OCI-LY1 (cell line): ENCODE measurements around the gene IL16.

Experiments used
- H2AFZ ChIP-seq: fragments of 200-600 bp; sonication (generic), shearing (Covaris generic); 2 replicates; pipeline ENCODE4 v1.6.0; 2014; ENCODE audit warnings: antibody characterized with exemption, mild to moderate bottlenecking, low read length
- H3F3A ChIP-seq: fragments of 200-600 bp; sonication (generic), shearing (Covaris generic); 2 replicates; pipeline ENCODE4 v1.6.0; 2014; ENCODE audit warnings: mild to moderate bottlenecking, antibody characterized with exemption, low read length, moderate library complexity; ENCODE audit not compliant: insufficient read depth
- H3K27ac ChIP-seq: fragments of 200-600 bp; sonication (generic); 2 replicates; pipeline ENCODE4 v1.5.1; 2014; ENCODE audit warnings: low read length, mixed run types, mild to moderate bottlenecking, low read depth; ENCODE audit not compliant: poor library complexity, severe bottlenecking
- H3K27me3 ChIP-seq: fragments of 200-600 bp; sonication (generic); 2 replicates; pipeline ENCODE4 v1.6.0; 2014; ENCODE audit warnings: antibody characterized with exemption, mild to moderate bottlenecking, low read length, moderate library complexity; ENCODE audit not compliant: insufficient read depth
- H3K36me3 ChIP-seq: fragments of 200-600 bp; sonication (generic); 2 replicates; pipeline ENCODE4 v1.6.1; 2014; ENCODE audit warnings: mild to moderate bottlenecking, antibody characterized with exemption, low read length, moderate library complexity, mixed read lengths; ENCODE audit not compliant: insufficient read depth
- H3K4me1 ChIP-seq: fragments of 200-600 bp; sonication (generic); 2 replicates; pipeline ENCODE4 v1.5.1; 2014; ENCODE audit warnings: mild to moderate bottlenecking, low read length, moderate library complexity; ENCODE audit not compliant: insufficient read depth, severe bottlenecking
- H3K4me2 ChIP-seq: fragments of 200-600 bp; sonication (generic), shearing (Covaris generic); 2 replicates; pipeline ENCODE4 v1.6.1; 2014; ENCODE audit warnings: low read length
- H3K4me3 ChIP-seq: fragments of 200-600 bp; sonication (generic); 2 replicates; pipeline ENCODE4 v1.5.1; 2014; ENCODE audit warnings: low read length, low read depth, mild to moderate bottlenecking, mixed read lengths; ENCODE audit not compliant: poor library complexity, severe bottlenecking
- H3K79me2 ChIP-seq: fragments of 200-600 bp; shearing (Covaris generic); 2 replicates; pipeline ENCODE4 v1.6.1; 2016; ENCODE audit warnings: mixed run types, low read length, mixed read lengths; ENCODE audit not compliant: insufficient read depth
- H3K9ac ChIP-seq: fragments of 200-600 bp; sonication (generic), shearing (Covaris generic); 2 replicates; pipeline ENCODE4 v1.6.1; 2014; ENCODE audit warnings: mild to moderate bottlenecking, low read length, mixed read lengths
- H3K9me2 ChIP-seq: fragments of 200-600 bp; sonication (generic), shearing (Covaris generic); 2 replicates; pipeline ENCODE4 v1.6.1; 2014; ENCODE audit warnings: low read depth, mild to moderate bottlenecking, low read length, mixed read lengths
- H3K9me3 ChIP-seq: fragments of 200-600 bp; shearing (Covaris generic); 2 replicates; pipeline ENCODE4 v1.6.1; 2014; ENCODE audit warnings: low read length, mixed read lengths
- H4K20me1 ChIP-seq: fragments of 200-600 bp; sonication (generic), shearing (Covaris generic); 2 replicates; pipeline ENCODE4 v1.6.0; 2016; ENCODE audit warnings: mild to moderate bottlenecking, low read length; ENCODE audit not compliant: insufficient read depth
- CTCF ChIP-seq: fragments of 200-600 bp; sonication (generic), shearing (Covaris generic); IDR thresholded peaks from 2 replicates; pipeline ENCODE4 v1.5.1; 2017; ENCODE audit warnings: mild to moderate bottlenecking, antibody characterized with exemption, low read length, moderate library complexity, mixed read lengths
- EZH2 ChIP-seq: fragments of 200-600 bp; sonication (generic), shearing (Covaris generic); IDR thresholded peaks from 2 replicates; pipeline ENCODE4 v1.8.0; 2017; ENCODE audit warnings: borderline replicate concordance, mixed run types, mild to moderate bottlenecking, antibody characterized with exemption, low read length, moderate library complexity, mixed read lengths

Gene IL16

GRCh38 chr15:81321667-81322066 lies 125.0 kb downstream of the IL16 start:
- Histone ChIP-seq H3K4me1 (peaks cover 36% of the 10 kb centered on the region), H3K79me2 (no peaks in the 10 kb centered on the region), H4K20me1 (no peaks in the 10 kb centered on the region), H3K4me2 (no peak overlapping the region), H3K9me2 (no peaks in the 10 kb centered on the region), H3K9me3 (no peaks in the 10 kb centered on the region), H3K9ac (no peak overlapping the region), H3K27ac (no peak overlapping the region), H2AFZ (no peak overlapping the region), H3K36me3 (peaks cover 16% of the 10 kb centered on the region), H3K4me3 (no peak overlapping the region), H3F3A (no peaks in the 10 kb centered on the region), H3K27me3 (no peaks in the 10 kb centered on the region)
- TF ChIP-seq EZH2 (no peak), CTCF (no peak)

- H3K9me3 ChIP-seq, result no peaks in the 10 kb centered on the region
- H3K4me1 ChIP-seq, result peaks cover 27% of the 10 kb centered on the region
- H3K9me2 ChIP-seq, result no peaks in the 10 kb centered on the region
- no peak overlapping the region for H2AFZ ChIP-seq
- H3K27ac ChIP-seq, result no peak overlapping the region
- TF ChIP-seq CTCF (no peak), EZH2 (no peak)
- no peaks in the 10 kb centered on the region for H4K20me1 ChIP-seq
- H3K36me3 ChIP-seq, result peaks cover 12% of the 10 kb centered on the region
- H3K4me2 ChIP-seq, result peak overlapping the region; percentile 79; the same call in 1 of the 2 replicates
- H3K79me2 ChIP-seq, result no peaks in the 10 kb centered on the region
- H3K9ac ChIP-seq, result no peak overlapping the region; the same call in 1 of the 2 replicates
- no peaks in the 10 kb centered on the region for H3K27me3 ChIP-seq
- H3F3A ChIP-seq, result no peaks in the 10 kb centered on the region
- H3K4me3 ChIP-seq, result peak overlapping the region; percentile 70
Observed at GRCh38 chr15:81322676-81323253, 126.1 kb downstream of the IL16 start.

DNA sequence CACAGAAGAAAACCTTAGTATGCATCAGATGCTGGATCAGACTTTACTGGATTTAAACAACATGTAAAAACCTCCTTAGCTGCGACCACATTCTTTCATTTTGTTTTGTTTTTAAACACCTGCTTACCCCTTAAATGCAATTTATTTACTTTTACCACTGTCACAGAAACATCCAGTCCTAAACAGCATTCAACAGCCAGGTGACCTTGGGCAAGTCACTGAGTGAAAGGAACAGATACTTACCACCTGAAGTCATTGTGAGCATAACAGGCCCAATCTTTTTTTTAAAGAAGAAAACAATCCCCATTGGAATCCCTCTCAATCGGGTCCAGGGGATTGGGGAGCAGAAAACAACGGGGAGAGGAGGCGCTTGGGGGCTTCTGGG lies 126.9 kb downstream of the IL16 start:
- H3K79me2 ChIP-seq, result no peaks in the 10 kb centered on the region
- no peak for TF ChIP-seq CTCF
- no peak for TF ChIP-seq EZH2
- H4K20me1 ChIP-seq, result no peaks in the 10 kb centered on the region
- H3K4me2 ChIP-seq, result peak overlapping the region; percentile 79
- H3F3A ChIP-seq, result no peaks in the 10 kb centered on the region
- H3K4me3 ChIP-seq, result peak overlapping the region; percentile 70
- peaks cover 9% of the 10 kb centered on the region for H3K36me3 ChIP-seq
- H3K27me3 ChIP-seq, result no peaks in the 10 kb centered on the region
- H3K4me1 ChIP-seq, result peaks cover 22% of the 10 kb centered on the region
- H2AFZ ChIP-seq, result no peak overlapping the region
- H3K9me2 ChIP-seq, result no peaks in the 10 kb centered on the region
- no peak overlapping the region for H3K27ac ChIP-seq
- H3K9me3 ChIP-seq, result no peaks in the 10 kb centered on the region
- H3K9ac ChIP-seq, result peak overlapping the region; percentile 67
